ENCODE results near the gene DLL3.
"Not testable (repeated sequence)": the region's sequence is repeated elsewhere in the genome, so short reads cannot be mapped to it uniquely, and the experiment has no call there.

Gene DLL3, protein sequence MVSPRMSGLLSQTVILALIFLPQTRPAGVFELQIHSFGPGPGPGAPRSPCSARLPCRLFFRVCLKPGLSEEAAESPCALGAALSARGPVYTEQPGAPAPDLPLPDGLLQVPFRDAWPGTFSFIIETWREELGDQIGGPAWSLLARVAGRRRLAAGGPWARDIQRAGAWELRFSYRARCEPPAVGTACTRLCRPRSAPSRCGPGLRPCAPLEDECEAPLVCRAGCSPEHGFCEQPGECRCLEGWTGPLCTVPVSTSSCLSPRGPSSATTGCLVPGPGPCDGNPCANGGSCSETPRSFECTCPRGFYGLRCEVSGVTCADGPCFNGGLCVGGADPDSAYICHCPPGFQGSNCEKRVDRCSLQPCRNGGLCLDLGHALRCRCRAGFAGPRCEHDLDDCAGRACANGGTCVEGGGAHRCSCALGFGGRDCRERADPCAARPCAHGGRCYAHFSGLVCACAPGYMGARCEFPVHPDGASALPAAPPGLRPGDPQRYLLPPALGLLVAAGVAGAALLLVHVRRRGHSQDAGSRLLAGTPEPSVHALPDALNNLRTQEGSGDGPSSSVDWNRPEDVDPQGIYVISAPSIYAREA

DNA sequence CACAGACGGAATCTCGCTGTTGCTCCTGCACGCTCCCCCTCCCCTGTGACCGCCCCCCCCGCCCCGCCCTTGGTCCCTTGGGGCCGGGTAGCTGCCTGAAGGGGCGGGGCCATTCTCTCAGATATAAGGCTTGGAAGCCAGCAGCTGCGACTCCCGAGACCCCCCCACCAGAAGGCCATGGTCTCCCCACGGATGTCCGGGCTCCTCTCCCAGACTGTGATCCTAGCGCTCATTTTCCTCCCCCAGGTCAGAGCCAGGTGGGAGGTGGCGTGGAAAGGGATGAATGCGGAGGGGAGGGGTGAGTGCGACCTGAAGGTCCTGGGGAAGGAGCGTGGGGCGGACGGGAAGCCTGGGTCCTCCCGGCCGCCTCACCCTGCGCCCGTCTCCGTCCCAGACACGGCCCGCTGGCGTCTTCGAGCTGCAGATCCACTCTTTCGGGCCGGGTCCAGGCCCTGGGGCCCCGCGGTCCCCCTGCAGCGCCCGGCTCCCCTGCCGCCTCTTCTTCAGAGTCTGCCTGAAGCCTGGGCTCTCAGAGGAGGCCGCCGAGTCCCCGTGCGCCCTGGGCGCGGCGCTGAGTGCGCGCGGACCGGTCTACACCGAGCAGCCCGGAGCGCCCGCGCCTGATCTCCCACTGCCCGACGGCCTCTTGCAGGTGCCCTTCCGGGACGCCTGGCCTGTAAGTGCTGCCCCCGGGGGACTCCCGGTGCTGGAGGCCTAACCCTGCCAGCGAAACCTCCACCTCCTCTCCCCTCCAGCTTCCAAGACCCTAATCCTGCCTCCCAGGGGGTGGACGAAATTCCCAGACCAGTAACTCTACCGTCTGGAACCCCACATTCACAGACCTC is at the start of gene DLL3:
Gene DLL3, plus strand, starts transcription at position 150 of the 845 bp plus-strand sequence. Its CDS starts 28 bp downstream, at position 178.
- DNase-seq: peak in 1 of 2 experiments; percentile 54

DNA sequence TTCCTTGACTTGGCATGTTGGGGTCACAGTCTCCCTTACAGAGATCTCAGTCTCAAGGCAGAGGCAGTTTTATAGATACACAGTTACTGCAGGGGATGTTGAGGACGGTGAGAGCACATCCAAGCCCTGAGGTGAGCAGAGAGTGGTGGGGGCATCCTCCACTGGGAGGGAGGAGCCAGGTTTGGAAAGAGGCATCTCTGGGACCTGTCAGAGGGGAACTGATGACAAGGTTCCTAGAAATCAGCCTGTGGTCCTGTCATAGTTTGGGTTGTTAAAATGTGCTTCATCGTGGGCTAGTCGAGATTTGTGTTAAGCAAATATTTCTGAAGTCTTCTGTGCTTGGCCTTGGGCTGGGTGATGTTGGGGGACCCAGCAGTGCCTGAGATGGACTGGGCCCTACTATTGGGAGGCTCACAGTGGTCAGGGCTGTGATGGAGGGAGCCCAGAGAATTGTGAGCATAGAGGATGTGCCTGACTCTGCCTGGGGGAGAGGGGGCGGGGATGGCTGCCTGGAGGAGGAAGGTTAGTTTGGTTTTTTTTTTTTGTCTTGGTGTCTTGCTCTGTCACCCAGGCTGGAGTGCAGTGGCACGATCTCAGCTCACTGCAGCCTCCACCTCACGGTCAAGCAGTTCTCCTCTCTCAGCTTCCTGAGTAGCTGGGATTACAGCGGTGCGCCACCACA is 49.5 kb upstream of the DLL3 start:
- peak in 1 of 2 experiments; percentile 37 for DNase-seq

DNA sequence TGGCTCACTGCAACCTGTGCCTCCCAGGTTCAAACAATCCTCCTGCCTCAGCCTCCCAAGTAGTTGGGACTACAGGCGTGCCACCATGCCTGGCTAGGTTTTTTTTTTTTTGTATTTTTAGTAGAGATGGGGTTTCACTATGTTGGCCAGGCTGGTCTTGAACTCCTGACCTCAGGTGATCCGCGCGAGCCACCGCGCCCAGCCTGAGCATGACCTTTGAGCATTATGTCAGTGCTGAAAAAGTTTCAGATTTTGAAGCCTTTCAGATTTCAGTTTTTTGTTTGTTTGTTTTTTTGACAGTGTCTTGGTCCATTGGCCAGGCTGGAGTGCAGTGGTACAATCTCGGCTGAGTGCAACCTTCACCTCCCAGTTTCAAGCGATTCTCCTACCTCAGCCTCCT is 47.5 kb upstream of the DLL3 start:
- not testable (repeated sequence) for DNase-seq

DNA sequence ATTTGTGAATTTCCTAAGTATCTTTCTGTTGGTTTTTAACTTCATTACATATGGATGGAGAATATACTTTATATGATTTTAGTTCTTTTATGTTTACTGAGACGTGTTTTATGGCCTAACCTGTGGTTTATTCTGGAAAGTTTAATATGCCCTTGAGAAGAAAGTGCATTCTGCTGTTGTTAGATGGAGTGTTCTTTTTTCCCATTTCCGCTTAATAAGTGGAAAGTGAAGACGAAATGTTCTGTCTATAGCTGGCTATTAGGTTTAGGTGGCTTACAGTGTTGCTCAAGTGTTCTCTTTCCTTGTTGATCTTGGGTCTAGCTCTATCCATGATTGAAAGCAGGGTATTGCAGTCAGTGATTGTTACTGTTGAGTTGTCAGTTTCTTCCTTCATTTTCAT is 35.3 kb upstream of the DLL3 start:
- DNase-seq: no peak

DNA sequence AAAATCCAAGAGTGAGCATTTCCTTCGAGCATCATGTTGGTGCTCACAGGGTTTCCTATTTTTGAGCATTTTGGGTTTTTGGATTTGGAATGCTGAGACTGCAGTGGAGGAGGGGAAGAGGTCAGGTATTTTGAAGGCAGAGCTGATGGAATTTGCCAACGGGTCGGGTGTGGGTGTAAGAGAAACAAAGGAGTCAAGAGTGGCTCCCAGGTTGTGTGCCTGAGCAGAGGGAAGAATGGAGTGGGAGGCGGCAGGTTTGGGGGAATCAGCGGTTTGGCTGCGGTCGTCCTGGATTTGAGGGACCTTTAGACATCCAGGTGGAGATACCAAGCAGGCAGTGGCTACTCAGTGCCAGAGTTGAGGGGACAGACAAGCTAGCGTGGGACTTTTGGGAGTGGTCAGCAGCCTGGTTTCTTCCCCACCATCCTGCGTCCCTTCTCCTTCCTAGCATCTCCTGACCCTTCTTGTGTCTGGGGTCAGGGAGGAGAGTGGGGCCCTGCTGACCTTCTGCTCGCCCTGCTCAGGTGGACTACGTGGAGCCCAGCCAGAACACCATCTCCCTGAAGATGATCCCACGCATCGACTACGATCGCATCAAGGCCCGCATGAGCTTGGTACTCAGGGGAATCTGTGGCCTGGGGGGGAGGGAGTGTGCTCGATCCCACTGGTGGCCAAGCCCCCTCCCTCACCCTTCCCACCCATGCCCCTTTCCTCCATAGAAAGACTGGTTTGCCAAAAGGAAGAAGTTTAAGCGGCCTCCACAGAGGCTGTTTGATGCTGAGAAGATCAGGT is 32.6 kb upstream of the DLL3 start:
- no peak for DNase-seq

DNA sequence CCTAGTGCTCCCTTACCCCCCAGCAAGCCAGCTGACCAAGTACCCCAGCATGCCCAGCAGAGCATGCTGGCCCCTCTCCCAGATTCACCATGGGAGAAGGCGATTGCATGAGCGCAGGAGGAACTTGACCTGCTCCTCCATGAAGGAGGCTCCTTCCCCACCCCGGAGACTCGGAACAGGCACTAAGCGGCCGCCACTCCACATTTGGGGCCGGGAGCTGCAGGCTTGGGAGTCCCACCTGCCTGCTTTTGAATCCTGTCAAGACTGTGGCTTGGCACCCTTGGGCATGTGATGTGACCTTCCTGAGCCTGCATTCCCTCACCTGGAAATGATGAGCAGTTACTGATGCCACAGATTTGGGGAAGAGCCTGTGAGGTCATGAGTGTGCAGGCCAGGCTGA is 30.8 kb upstream of the DLL3 start:
- no peak for DNase-seq

DNA sequence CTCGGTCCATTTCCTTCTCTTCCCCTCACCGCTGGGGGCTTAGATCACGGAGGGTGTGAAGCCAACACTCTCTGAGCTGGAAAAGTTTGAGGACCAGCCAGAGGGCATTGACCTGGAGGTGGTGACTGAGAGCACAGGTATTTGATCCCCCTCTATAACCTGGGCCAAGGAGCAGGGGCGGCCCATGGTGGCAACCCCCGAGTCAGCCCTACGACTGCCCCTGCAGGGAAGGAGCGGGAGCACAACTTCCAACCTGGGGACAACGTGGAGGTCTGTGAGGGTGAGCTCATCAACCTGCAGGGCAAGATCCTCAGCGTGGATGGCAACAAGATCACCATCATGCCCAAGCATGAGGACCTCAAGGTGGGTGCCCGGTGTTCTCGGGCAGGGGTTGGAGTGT is 29.7 kb upstream of the DLL3 start:
- DNase-seq: no peak

DNA sequence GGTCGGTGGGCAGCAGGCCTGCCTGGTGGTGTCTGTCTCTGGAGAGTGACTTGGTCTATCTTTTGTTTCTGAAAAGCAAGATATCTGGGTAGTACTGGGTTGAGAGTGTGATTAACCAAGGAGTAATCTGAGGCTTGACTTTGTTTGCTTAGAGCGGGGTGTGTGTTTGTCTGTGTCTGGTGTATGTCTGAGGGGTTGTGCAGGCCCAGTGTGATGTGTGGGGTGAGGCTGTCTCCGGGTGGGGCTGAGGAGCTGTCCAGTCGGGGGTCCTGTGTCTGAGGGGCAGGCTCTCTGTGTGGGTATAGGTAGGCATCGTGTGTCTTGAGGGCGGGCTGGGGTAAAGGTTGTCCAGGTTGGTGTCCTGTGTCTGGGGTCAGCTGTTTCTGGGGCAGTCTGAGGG is 29.2 kb upstream of the DLL3 start:
- no peak for DNase-seq

DNA sequence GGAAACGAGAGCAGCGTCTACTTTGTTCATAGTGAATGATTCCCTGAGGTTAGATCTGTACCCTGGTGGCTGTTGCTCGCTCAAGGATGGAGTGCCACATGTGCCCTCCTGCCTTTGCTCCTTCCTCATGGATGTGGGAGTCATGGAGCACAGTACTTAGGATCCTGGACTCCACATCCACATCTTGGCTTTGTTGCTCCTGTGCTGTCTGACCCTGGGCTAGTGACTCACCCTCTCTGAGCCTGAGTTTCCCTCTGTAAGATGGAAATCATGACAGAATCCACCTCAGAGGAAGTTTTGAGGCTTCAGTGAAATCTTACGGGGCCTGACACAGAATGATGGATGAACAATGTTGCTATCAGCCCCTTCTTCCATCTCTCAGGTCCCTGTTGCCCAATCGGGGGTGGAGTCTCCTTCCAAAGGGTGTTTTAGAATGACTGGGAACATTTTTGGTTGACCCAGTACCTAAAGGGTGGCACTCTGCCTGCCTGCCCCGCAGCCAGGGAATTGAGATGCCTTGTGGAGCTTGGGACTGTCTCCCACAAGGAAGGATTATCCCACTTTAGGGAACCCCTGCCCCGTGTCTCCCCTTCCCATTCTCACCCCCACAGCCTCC is 27.9 kb upstream of the DLL3 start:
- peak; percentile 39 to 42 for DNase-seq

DNA sequence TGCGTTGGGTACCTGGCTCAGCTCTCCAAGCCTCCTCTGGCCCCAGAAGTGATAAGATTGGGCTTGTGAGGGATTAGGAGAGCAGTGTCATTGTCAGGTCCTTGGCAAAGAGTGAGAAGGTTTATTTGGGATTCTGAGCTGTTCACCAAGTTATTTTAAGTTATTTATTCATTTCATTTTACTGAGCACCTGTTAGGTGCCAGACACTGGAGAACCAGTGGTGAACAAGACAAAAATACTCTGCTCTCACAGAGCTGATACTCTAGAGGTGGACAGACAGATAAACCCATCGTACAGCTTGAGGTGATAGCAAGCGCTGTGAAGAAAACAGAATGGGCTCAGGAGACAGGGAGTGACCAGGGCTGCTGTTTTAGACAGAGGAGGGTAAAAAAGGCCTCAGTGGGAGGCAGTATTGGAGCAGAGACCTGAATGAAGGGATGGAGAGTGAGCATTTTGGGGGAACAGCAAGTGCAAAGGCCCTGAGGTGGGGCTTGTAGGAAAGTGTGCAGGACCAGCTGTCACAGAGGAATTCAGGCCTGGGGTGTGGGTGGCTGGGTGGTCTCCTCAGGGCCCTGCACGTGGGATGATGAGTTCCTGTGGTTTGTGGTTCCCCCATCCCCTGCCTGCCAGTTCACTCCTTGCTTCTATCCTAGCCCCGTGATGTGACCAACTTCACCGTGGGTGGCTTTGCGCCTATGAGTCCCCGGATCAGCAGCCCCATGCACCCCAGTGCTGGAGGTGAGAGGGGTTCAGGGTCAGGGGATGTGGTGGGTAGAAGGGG is 26.8 kb upstream of the DLL3 start:
- peak; percentile 36 to 39 for DNase-seq

DNA sequence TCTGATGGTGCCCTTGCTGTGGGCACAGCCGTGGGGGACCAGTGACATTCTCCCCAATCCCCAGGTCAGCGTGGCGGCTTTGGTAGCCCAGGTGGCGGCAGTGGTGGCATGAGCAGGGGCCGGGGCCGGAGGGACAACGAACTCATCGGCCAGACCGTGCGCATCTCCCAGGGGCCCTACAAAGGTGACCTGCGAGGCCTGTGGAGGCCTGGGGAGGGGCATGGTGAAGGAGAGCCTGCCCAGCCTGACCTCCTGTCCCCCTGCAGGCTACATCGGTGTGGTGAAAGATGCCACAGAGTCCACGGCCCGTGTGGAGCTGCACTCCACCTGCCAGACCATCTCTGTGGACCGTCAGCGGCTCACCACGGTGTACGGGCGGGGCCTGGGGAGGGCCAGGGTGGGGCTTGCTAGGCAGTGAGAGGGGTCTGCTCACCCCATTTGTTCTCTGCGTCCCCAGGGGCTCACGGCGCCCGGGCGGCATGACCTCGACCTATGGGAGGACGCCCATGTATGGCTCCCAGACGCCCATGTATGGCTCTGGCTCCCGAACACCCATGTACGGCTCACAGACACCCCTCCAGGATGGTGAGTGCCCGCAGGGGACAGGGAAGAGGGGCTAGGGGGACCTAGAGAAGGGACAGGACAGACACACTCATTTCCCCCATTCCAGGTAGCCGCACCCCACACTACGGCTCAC is 25.9 kb upstream of the DLL3 start:
- DNase-seq: no peak

DNA sequence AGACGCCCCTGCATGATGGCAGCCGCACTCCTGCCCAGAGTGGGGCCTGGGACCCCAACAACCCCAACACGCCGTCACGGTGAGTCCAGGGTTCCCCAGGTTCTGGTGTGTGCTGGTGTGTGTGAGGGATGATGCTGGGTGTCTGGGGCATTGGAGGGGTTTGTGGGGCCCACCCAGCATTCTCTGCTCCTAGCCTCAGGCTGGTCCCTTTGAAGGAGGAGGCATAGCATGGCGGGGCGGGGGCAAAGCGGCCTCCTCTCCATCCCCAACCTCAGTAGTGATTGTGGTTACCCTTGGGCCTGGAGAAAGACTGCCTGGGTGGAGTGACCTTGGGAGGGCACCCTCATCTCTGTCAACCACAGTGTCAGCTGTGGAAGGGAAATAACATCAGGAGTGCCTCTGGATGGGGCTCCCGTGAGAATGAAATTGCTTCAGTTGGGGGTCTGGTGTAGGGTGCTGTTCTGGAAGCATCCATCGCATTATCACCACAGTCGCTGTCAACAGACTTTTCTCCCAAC is 25.2 kb upstream of the DLL3 start:
- no peak for DNase-seq

DNA sequence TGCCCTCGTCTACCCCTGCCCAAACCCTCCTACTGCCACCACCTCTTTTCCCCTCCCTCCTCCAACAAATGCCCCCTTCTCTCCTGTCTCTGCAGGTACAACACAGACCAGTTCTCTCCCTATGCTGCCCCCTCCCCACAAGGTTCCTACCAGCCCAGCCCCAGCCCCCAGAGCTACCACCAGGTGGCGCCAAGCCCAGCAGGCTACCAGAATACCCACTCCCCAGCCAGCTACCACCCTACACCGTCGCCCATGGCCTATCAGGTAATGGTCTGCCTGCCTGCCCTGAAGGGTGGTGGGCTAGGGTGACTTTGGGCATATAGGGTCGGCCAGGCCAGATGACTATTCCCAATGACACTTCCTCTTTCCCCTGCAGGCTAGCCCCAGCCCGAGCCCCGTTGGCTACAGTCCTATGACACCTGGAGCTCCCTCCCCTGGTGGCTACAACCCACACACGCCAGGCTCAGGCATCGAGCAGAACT is 24.6 kb upstream of the DLL3 start:
- peak; percentile 82 to 83 for DNase-seq

DNA sequence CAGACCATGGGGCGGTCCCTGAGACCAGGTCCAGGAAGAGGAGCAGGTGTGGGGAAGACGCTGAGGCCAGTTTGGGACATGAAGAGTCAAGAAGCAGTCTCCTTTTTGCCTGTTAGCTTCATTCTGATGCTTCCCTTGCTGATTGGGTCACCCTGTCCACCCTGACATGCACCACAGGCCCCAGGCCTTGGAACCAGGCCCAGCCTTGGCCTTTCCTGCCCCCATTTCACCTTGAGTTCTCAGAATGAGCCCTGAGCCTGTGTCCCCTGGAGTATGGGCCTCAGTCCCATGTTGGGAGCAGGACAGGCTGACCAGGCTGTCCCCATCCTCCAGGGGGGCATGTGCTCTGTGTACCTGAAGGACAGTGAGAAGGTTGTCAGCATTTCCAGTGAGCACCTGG is 23.0 kb upstream of the DLL3 start:
- no peak for DNase-seq

DNA sequence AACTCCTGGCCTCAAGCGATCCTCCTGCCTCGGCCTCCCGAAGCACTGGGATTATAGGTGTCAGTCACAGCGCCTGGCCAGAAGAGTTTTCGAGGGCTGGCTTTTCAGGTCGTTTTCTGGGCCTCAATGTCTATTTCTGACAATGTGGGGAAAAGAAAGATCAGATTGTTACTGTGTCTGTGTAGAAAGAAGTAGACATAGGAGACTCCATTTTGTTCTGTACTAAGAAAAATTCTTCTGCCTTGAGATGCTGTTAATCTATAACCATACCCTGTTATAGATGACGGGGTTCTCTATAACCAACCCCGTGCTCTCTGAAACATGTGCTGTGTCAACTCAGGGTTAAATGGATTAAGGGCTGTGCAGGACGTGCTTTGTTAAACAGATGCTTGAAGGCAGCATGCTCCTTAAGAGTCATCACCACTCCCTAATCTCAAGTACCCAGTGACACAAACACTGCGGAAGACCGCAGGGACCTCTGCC is 19.4 kb upstream of the DLL3 start:
- DNase-seq: not testable (repeated sequence)

DNA sequence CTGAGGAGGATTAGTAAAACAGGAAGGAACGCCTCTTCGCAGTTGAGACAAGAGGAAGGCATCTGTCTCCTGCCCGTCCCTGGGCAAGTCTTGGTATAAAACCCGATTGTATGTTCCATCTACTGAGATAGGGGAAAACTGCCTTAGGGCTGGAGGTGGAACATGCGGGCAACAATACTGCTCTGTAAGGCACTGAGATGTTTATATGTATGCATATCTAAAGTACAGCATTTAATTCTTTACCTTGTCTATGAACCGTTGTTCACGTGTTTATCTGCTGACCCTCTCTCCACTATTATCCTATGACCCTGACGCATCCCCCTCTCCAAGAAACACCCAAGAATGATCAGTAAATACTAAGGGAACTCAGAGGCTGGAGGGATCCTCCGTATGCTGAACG is 18.8 kb upstream of the DLL3 start:
- no peak for DNase-seq

DNA sequence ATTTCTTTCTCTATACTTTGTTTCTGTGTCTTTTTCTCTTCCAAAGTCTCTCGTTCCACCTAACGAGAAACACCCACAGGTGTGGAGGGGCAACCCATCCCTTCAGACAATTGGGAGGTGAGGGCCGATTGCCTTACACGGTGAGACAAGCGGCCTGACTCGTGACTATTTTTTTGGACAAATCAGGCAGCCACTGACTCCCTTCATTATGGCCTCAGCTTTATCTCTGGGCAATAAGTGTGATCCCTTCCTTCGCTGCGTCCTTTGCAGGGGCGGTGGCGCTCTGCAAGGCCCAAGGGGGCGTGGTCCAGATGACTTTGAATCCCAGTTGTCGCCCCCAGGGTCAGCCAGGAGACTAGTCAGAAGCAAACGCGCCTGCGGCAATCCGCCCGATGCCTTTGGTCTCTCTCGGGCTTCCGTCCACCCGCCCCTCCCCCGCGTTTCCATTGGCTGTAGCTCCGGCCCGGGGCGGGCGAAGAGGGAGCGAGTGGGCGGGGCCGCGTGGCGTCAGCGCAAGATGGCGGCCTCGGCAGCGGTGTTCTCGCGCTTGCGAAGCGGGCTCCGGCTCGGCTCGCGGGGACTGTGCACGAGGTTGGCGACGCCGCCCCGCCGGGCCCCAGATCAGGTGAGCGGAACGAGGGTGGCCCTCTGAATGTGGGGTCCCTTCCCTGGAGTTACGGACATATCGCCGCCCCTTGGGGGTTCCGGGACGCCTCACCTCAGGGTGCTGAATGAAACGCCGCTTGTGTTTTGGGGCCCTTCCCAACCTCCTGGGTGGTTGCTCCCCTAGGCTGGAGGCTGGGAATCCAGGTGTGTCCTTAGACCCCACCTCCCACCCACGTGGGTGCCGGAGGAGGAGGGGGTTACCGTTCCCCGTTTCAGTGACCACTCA is 18.2 kb upstream of the DLL3 start, which contains the start of gene TIMM50:
Gene TIMM50, plus strand, starts transcription at position 502 of the 892 bp plus-strand sequence. Its CDS starts 16 bp downstream, at position 518.
- peak; percentile 99 for DNase-seq

DNA sequence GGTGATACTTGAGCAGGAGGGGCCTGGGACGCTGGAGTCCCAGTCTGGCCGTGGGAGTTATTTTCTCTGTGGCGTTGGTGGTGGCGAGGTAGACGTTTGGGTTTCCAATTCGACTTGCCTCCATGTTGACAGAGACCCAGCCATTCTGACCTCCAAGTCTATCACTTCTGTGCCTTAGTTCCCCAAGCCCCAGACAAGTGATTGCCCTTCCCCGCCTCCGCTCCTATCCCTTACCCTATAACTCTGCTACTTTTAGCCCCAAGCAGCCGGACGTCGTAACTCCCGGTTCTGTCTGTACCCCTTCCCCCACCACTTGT is 17.6 kb upstream of the DLL3 start:
- DNase-seq: no peak

DNA sequence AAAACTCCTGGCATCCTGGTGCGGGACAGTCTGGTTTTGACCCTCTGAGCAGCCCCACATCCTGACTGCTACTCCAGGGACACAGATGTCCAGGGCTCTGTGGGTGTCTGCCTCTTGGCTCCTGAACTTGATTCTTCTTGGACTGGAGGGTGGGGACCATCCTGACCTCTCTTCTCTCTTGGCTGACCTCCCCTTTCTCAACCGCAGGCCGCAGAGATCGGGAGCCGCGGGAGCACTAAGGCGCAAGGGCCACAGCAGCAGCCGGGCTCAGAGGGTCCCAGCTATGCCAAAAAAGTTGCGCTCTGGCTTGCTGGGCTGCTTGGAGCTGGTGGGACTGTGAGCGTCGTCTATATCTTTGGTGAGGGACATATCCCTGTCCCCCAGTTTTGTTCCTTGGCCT is 17.1 kb upstream of the DLL3 start:
- no peak for DNase-seq
